Right lung (tissue), 5 donors: ENCODE data around the gene NAA20. TPM values are rescaled to one million over a fixed set of nuclear protein-coding genes. Genes with fewer than 3 reads are reported as not detected.

Source experiments
- DNase-seq, 2 donors: peaks; one replicate each; pipeline ENCODE4 v3.0.0-alpha.2; 2013
- polyA plus RNA-seq, 5 donors: library from polyadenylated mRNA; unstranded; fragments of 120-200 nt; gene quantifications; one replicate each; pipeline versions ENCODE4 v1.2.1 to v1.2.3, GENCODE V29; 2013; ENCODE audit warnings: inconsistent platforms in 1 of 5, low replicate concordance in 1 of 5; ENCODE audit not compliant: insufficient read length in 5 of 5, insufficient read depth in 1 of 5

Gene NAA20
- polyA plus RNA-seq, 5 donors = 64.7 to 78.6 (median 67.2) TPM

- no peak for DNase-seq
Observed at GRCh38 chr20:20070871-20071726, 53.9 kb downstream of the NAA20 start.

GRCh38 chr20:20073801-20074371, 56.7 kb downstream of the NAA20 start:
- no peak for DNase-seq

- no peak for DNase-seq
Observed at GRCh38 chr20:20075032-20075431, 57.9 kb downstream of the NAA20 start.

- DNase-seq = no peak
Observed at GRCh38 chr20:20076297-20077065, 59.3 kb downstream of the NAA20 start.

- DNase-seq = no peak
Observed at GRCh38 chr20:20078041-20078440, 60.9 kb downstream of the NAA20 start.

- no peak for DNase-seq
Observed at GRCh38 chr20:20079102-20079784, 62.1 kb downstream of the NAA20 start.

Other genes starting within 250 kb of the NAA20 start
- 10 to 100 TPM; 29.4 to 43.7 (median 41.4) TPM for gene CRNKL1, start 35.1 kb downstream of the NAA20 start, polyA plus RNA-seq
- gene CFAP61, start 35.2 kb downstream of the NAA20 start, polyA plus RNA-seq = 1 to 10 TPM; 1.5 to 5.7 (median 3.5) TPM